Measurements from ENCODE around the gene ZNF318.

DNA sequence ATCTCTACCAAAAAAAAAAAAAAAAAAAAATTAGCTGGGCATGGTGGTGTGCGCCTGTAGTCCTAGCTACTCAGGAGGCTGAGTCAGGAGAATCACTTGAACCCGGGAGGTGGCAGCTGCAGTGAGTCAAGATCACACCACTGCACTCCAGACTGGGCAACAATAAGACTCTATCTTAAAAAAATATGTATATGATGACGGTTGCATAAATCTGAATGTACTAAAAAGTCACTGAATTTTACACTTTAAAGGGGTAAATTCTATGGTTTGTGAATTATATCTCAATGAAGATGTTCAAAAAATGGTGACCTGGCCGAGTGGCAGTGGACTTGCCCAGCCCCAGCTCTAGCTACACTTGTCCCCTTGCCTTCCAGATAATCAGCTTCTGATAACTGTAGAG is 47.5 kb upstream of the ZNF318 start:
- TF ChIP-seq ZNF274 (IDR thresholded peaks at IDR 0.05; ENCODE audit: low read depth, low read length) (no peak), SUZ12 (IDR thresholded peaks at IDR 0.05; ENCODE audit: extremely low read depth, insufficient read depth, insufficient read length) (no peak)
